Measurements from ENCODE around the gene GATB.

GATB gene

GRCh38 chr4:151665785-151666127 lies 95.1 kb downstream of the GATB start:
- TF ChIP-seq CTCF (IDR thresholded peaks at IDR 0.05; ENCODE audit: low read depth, low read length): no peak
- H3K9me3 ChIP-seq: no peaks in the 10 kb centered on the region
- H3K4me3 ChIP-seq (ENCODE audit: low read depth, low read length): no peak overlapping the region
- DNase-seq: no peak
- H3K27me3 ChIP-seq: no peaks in the 10 kb centered on the region
- H3K4me1 ChIP-seq: peaks cover under 1% of the 10 kb centered on the region
- H3K36me3 ChIP-seq: no peaks in the 10 kb centered on the region

GRCh38 chr4:151665022-151665784 lies 95.6 kb downstream of the GATB start:
- Histone ChIP-seq H3K4me3 (ENCODE audit: low read depth, low read length) (no peak overlapping the region), H3K36me3 (no peaks in the 10 kb centered on the region), H3K4me1 (no peaks in the 10 kb centered on the region), H3K27me3 (no peaks in the 10 kb centered on the region), H3K9me3 (no peaks in the 10 kb centered on the region)
- no peak for TF ChIP-seq CTCF (IDR thresholded peaks at IDR 0.05; ENCODE audit: low read depth, low read length)
- DNase-seq: no peak

GRCh38 chr4:151664289-151664688 lies 96.5 kb downstream of the GATB start:
- Histone ChIP-seq H3K27me3 (no peaks in the 10 kb centered on the region), H3K4me3 (ENCODE audit: low read depth, low read length) (no peak overlapping the region), H3K9me3 (no peaks in the 10 kb centered on the region), H3K4me1 (no peaks in the 10 kb centered on the region), H3K36me3 (no peaks in the 10 kb centered on the region)
- no peak for TF ChIP-seq CTCF (IDR thresholded peaks at IDR 0.05; ENCODE audit: low read depth, low read length)
- DNase-seq: no peak

- no peak overlapping the region for H3K4me3 ChIP-seq (ENCODE audit: low read depth, low read length)
- no peaks in the 10 kb centered on the region for H3K36me3 ChIP-seq
- H3K4me1 ChIP-seq: no peaks in the 10 kb centered on the region
- H3K27me3 ChIP-seq: no peaks in the 10 kb centered on the region
- no peaks in the 10 kb centered on the region for H3K9me3 ChIP-seq
- no peak for DNase-seq
- TF ChIP-seq CTCF (IDR thresholded peaks at IDR 0.05; ENCODE audit: low read depth, low read length): no peak
Observed at GRCh38 chr4:151663109-151663508, 97.7 kb downstream of the GATB start.

GRCh38 chr4:151661873-151662272 lies 98.9 kb downstream of the GATB start:
- no peaks in the 10 kb centered on the region for H3K36me3 ChIP-seq
- H3K27me3 ChIP-seq: no peaks in the 10 kb centered on the region
- no peak overlapping the region for H3K4me3 ChIP-seq (ENCODE audit: low read depth, low read length)
- H3K4me1 ChIP-seq: no peaks in the 10 kb centered on the region
- no peak for TF ChIP-seq CTCF (IDR thresholded peaks at IDR 0.05; ENCODE audit: low read depth, low read length)
- DNase-seq: no peak
- no peaks in the 10 kb centered on the region for H3K9me3 ChIP-seq

- H3K4me1 ChIP-seq: no peaks in the 10 kb centered on the region
- no peaks in the 10 kb centered on the region for H3K36me3 ChIP-seq
- H3K9me3 ChIP-seq: no peaks in the 10 kb centered on the region
- H3K27me3 ChIP-seq: no peaks in the 10 kb centered on the region
- no peak overlapping the region for H3K4me3 ChIP-seq (ENCODE audit: low read depth, low read length)
- no peak for DNase-seq
- TF ChIP-seq CTCF (IDR thresholded peaks at IDR 0.05; ENCODE audit: low read depth, low read length): no peak
Observed at GRCh38 chr4:151660676-151661075, 100.1 kb downstream of the GATB start.

All from BE2C (cell line).